Fibroblast of lung (primary cell): ENCODE data around the gene LMO2. TPM values are rescaled to one million over a fixed set of nuclear protein-coding genes. Genes with fewer than 3 reads are reported as not detected.

Source experiments
- DNase-seq, 2 donors: peaks; one replicate each; pipeline versions ENCODE4 v3.0.0 to v3.0.0-alpha.2; 2010; ENCODE audit warnings: low read depth in 2 of 2
- H2AFZ ChIP-seq: 2 replicates; pipeline ENCODE4 v1.5.1; 2012; ENCODE audit warnings: low read length, control low read depth, inconsistent platforms
- H3K27ac ChIP-seq: 2 replicates; pipeline ENCODE4 v1.5.1; 2011; ENCODE audit warnings: low read length, control low read depth; ENCODE audit not compliant: insufficient read depth
- H3K27me3 ChIP-seq: 2 replicates; pipeline ENCODE4 v1.5.1; 2011; ENCODE audit warnings: mild to moderate bottlenecking, low read length; ENCODE audit not compliant: control insufficient read depth, insufficient read depth
- H3K36me3 ChIP-seq: 2 replicates; pipeline ENCODE4 v1.5.1; 2011; ENCODE audit warnings: low read length; ENCODE audit not compliant: control insufficient read depth, insufficient read depth
- H3K4me1 ChIP-seq: 2 replicates; pipeline ENCODE4 v1.5.1; 2011; ENCODE audit warnings: low read length; ENCODE audit not compliant: control insufficient read depth, insufficient read depth; ENCODE audit errors: extremely low read depth
- H3K4me2 ChIP-seq: 2 replicates; pipeline ENCODE4 v1.5.1; 2011; ENCODE audit warnings: low read length, control low read depth; ENCODE audit not compliant: insufficient read depth; ENCODE audit errors: extremely low read depth
- H3K4me3 ChIP-seq, 4 experiments: fragments of 200-600 bp in 1 of 4; sonication (generic) in 1 of 4; replicated peaks in 1 of 4; 2 replicates each; pipeline ENCODE4 v1.5.1; 2011 to 2016; ENCODE audit warnings: low read length in 4 of 4, low read depth in 3 of 4, mild to moderate bottlenecking in 3 of 4, control low read depth in 2 of 4, inconsistent platforms in 1 of 4, mixed read lengths in 1 of 4; ENCODE audit not compliant: insufficient read depth in 1 of 4; ENCODE audit errors: control extremely low read depth in 1 of 4
- H3K79me2 ChIP-seq: 2 replicates; pipeline ENCODE4 v1.5.1; 2012; ENCODE audit warnings: mild to moderate bottlenecking, low read length, inconsistent platforms; ENCODE audit not compliant: control insufficient read depth, insufficient read depth
- H3K9ac ChIP-seq: 2 replicates; pipeline ENCODE4 v1.5.1; 2011; ENCODE audit warnings: mild to moderate bottlenecking, low read length, control low read depth; ENCODE audit not compliant: insufficient read depth
- H3K9me3 ChIP-seq: 2 replicates; pipeline ENCODE4 v1.5.1; 2012; ENCODE audit warnings: low read depth, low read length; ENCODE audit not compliant: control insufficient read depth, insufficient read depth
- H4K20me1 ChIP-seq: 2 replicates; pipeline ENCODE4 v1.5.1; 2011; ENCODE audit warnings: low read length; ENCODE audit not compliant: control insufficient read depth, insufficient read depth; ENCODE audit errors: extremely low read depth
- EZH2 ChIP-seq: IDR thresholded peaks from 2 replicates; pipeline ENCODE4 v1.5.1; 2012; ENCODE audit warnings: low read length, control low read depth, mild to moderate bottlenecking; ENCODE audit errors: missing control alignments
- polyA plus RNA-seq, 2 donors: library from polyadenylated mRNA; depleted of rRNA in 1 of 2; stranded (reverse) in 1 of 2; unstranded in 1 of 2; fragments of >200 nt; gene quantifications; 2 replicates each; pipeline ENCODE4 v1.2.1, GENCODE V29; 2011 to 2012; ENCODE audit warnings: missing spikeins in 1 of 2
- total RNA-seq: library from RNA; depleted of rRNA; stranded (reverse); fragments of >200 nt; gene quantifications from 2 replicates; pipeline ENCODE4 v1.2.1, GENCODE V29; 2014
- TF ChIP-seq, protein P1 (sequence below), 2 donors: IDR thresholded peaks in 1 of 2; conservative IDR thresholded peaks in 1 of 2; 1 replicate in 1 of 2; 2 replicates in 1 of 2; pipeline ENCODE4 v1.5.1; 2011 to 2012; ENCODE audit warnings: low read length in 2 of 2, control low read depth in 1 of 2, inconsistent platforms in 1 of 2, low read depth in 1 of 2, mild to moderate bottlenecking in 1 of 2

LMO2 gene
- total and polyA plus RNA-seq, 2 donors (not counting 1 experiment from before 2014, with no cell fraction given): 0.03 to 0.17 TPM

DNA sequence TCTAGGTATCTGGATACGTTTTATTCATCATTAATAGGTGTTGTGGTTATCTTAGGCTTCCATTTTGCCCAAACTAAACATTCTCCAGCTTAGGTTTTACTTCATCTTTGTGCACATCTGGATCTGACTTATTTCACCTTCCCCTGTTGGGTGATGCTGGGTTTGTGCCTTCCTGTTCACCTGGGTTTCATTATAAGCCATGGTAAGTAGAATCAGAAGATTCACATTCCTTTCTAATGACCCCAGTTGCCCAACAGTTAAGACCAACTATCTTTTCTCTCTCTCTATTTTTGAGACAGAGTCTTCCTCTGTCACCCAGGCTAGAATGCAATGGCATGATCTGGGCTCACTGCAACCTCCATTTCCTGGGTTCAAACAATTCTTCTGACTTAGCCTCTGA, 44.6 kb downstream of the LMO2 start:
- no peak overlapping the region for H2AFZ ChIP-seq
- H3K4me1 ChIP-seq: no peaks in the 10 kb centered on the region
- no peaks in the 10 kb centered on the region for H3K79me2 ChIP-seq
- TF ChIP-seq EZH2: no peak
- TF ChIP-seq, protein P1, sequence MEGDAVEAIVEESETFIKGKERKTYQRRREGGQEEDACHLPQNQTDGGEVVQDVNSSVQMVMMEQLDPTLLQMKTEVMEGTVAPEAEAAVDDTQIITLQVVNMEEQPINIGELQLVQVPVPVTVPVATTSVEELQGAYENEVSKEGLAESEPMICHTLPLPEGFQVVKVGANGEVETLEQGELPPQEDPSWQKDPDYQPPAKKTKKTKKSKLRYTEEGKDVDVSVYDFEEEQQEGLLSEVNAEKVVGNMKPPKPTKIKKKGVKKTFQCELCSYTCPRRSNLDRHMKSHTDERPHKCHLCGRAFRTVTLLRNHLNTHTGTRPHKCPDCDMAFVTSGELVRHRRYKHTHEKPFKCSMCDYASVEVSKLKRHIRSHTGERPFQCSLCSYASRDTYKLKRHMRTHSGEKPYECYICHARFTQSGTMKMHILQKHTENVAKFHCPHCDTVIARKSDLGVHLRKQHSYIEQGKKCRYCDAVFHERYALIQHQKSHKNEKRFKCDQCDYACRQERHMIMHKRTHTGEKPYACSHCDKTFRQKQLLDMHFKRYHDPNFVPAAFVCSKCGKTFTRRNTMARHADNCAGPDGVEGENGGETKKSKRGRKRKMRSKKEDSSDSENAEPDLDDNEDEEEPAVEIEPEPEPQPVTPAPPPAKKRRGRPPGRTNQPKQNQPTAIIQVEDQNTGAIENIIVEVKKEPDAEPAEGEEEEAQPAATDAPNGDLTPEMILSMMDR (conservative IDR thresholded peaks at IDR 0.05 in 1 of 2, IDR thresholded peaks at IDR 0.05 in 1 of 2; ENCODE audit: low read depth in 1 of 2, low read length in 2 of 2): no peak
- peaks cover 17% of the 10 kb centered on the region for H3K27me3 ChIP-seq
- DNase-seq: no peak
- no peak overlapping the region for H3K4me3 ChIP-seq
- H3K9ac ChIP-seq: no peak overlapping the region
- H3K27ac ChIP-seq: no peak overlapping the region
- no peak overlapping the region for H3K4me2 ChIP-seq
- no peaks in the 10 kb centered on the region for H3K9me3 ChIP-seq
- H4K20me1 ChIP-seq: no peaks in the 10 kb centered on the region
- H3K36me3 ChIP-seq: no peaks in the 10 kb centered on the region

DNA sequence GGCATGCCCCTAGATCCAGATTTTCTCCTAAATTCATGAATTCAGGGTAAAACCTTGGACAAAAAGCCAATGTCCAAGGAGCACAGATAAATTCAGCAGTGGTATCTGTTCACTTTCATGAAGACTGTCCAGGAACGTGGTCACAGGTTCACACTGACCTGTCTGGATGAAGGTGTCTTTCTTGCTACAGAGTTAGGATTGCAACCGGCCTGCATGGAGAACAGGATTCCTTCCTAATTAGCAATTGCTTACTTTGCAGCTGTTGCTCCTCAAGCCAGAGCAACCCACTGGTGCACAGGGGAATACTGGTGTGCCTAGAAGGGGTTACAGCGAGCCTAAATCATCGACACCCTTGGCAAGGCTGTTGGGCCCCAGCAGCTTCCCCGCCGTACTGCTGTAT, 47.6 kb downstream of the LMO2 start:
- Histone ChIP-seq H3K9ac (no peak overlapping the region), H4K20me1 (no peaks in the 10 kb centered on the region), H3K4me2 (no peak overlapping the region), H3K27ac (no peak overlapping the region), H3K36me3 (no peaks in the 10 kb centered on the region), H3K27me3 (peaks cover 20% of the 10 kb centered on the region), H2AFZ (no peak overlapping the region), H3K79me2 (no peaks in the 10 kb centered on the region), H3K4me1 (no peaks in the 10 kb centered on the region), H3K9me3 (no peaks in the 10 kb centered on the region), H3K4me3 (no peak overlapping the region)
- DNase-seq: no peak
- TF ChIP-seq, protein P1 (conservative IDR thresholded peaks at IDR 0.05 in 1 of 2, IDR thresholded peaks at IDR 0.05 in 1 of 2; ENCODE audit: low read depth in 1 of 2, low read length in 2 of 2): no peak
- no peak for TF ChIP-seq EZH2

DNA sequence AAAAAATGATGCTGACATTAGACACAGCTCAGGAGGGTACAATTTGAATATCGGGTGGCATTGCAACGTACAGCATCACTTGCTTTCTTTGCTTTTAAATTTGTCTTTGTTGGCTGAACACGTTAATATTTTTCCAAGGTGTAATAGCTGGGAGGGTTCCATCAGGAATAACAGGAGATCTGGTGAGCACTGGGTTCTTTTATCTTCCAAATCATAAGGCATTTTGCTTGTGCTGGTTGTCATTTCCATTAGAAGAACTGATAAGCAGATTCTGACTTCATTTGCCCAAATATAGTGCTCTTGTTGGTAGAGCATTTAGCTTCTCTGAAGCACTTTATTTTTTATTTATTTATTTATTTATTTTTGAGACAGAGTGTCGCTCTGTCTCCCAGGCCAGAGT, 48.9 kb downstream of the LMO2 start:
- no peaks in the 10 kb centered on the region for H3K4me1 ChIP-seq
- H3K4me3 ChIP-seq: no peak overlapping the region
- H3K9me3 ChIP-seq: no peaks in the 10 kb centered on the region
- no peaks in the 10 kb centered on the region for H3K79me2 ChIP-seq
- DNase-seq: no peak
- TF ChIP-seq, protein P1 (conservative IDR thresholded peaks at IDR 0.05 in 1 of 2, IDR thresholded peaks at IDR 0.05 in 1 of 2; ENCODE audit: low read depth in 1 of 2, low read length in 2 of 2): no peak
- TF ChIP-seq EZH2: no peak
- H3K27me3 ChIP-seq: peaks cover 16% of the 10 kb centered on the region
- no peak overlapping the region for H3K9ac ChIP-seq
- no peak overlapping the region for H3K4me2 ChIP-seq
- H2AFZ ChIP-seq: no peak overlapping the region
- H3K36me3 ChIP-seq: no peaks in the 10 kb centered on the region
- H3K27ac ChIP-seq: no peak overlapping the region
- no peaks in the 10 kb centered on the region for H4K20me1 ChIP-seq
